Measurements from ENCODE around the gene FBXO42. TPM values are rescaled to one million over a fixed set of nuclear protein-coding genes. Genes with fewer than 3 reads are reported as not detected.

FBXO42 gene
- total and polyA plus RNA-seq, 12 donors, result 14.0 to 44.9 (median 19.7) TPM

- Histone ChIP-seq H3K4me1 (replicated peaks in 1 of 2) (peaks cover 13 to 52% of the 10 kb centered on the region in 2 donors), H3K4me3 (no peak overlapping the region), H3K27me3 (no peaks in the 10 kb centered on the region), H3K9me3 (replicated peaks in 1 of 3) (no peaks in the 10 kb centered on the region), H3K27ac (no peak overlapping the region), H3K36me3 (replicated peaks in 1 of 2) (no peaks in the 10 kb centered on the region)
- WGBS, 4 donors, result 36 to 54% (median 47%) methylated on average over 4 of the region's 4 CpGs
- intact Hi-C loops (cut with DNase I), result no loop called here
- TF ChIP-seq POLR2A (IDR thresholded peaks at IDR 0.05), result no peak
- TF ChIP-seq CTCF (IDR thresholded peaks at IDR 0.05), result no peak
- DNase-seq, result no peak
These were observed 31.0 kb downstream of the FBXO42 start for GRCh38 chr1:16321176-16321867.

- peak; percentile 24 to 72 (median 58) for DNase-seq
- H3K4me3 ChIP-seq, result no peak overlapping the region
- WGBS, 4 donors, result 19 to 57% (median 47%) methylated on average over 3 of the region's 3 CpGs
- peaks cover 0 to 12% of the 10 kb centered on the region in 2 donors for H3K36me3 ChIP-seq (replicated peaks in 1 of 2)
- no peak for TF ChIP-seq POLR2A (IDR thresholded peaks at IDR 0.05)
- no peak for TF ChIP-seq CTCF (IDR thresholded peaks at IDR 0.05)
- intact Hi-C loops (cut with DNase I), result no loop called here
- peak overlapping the region in 3 of 5 donors; percentile 8 to 53 (median 9) for H3K27ac ChIP-seq
- H3K9me3 ChIP-seq (replicated peaks in 1 of 3), result no peaks in the 10 kb centered on the region
- no peaks in the 10 kb centered on the region for H3K27me3 ChIP-seq
- H3K4me1 ChIP-seq (replicated peaks in 1 of 2), result peaks cover 9 to 40% of the 10 kb centered on the region in 2 donors
These were observed 33.7 kb downstream of the FBXO42 start for GRCh38 chr1:16318555-16318954.

DNA sequence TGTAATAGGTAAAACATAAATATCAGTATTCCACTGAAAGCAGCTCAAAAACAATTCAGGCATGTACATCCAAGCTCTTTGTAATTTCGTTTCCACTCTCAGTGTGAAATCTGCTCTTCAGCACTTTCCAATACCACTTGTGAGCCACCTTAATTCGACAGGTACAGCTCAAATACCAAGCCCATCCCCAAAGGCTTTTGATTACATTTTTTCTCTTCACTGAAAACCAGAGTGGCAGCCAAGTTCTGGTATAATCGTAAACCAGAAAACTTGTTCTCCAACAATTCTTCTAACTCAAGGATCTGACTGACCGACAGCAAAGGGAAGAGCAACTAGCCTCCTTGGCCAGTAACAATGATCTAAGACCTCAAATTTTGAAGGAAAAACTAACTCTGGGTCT, 36.8 kb downstream of the FBXO42 start:
- Histone ChIP-seq H3K27ac (no peak overlapping the region), H3K27me3 (no peaks in the 10 kb centered on the region), H3K4me1 (replicated peaks in 1 of 2) (peaks cover 6 to 26% of the 10 kb centered on the region in 2 donors), H3K9me3 (replicated peaks in 1 of 3) (no peaks in the 10 kb centered on the region), H3K36me3 (replicated peaks in 1 of 2) (peaks cover 0 to 31% of the 10 kb centered on the region in 2 donors), H3K4me3 (no peak overlapping the region)
- no peak for TF ChIP-seq CTCF (IDR thresholded peaks at IDR 0.05)
- no peak for TF ChIP-seq POLR2A (IDR thresholded peaks at IDR 0.05)
- 54 to 69% (median 67%) methylated on average over 4 of the region's 4 CpGs for WGBS, 4 donors
- intact Hi-C loops (cut with DNase I), result no loop called here
- no peak for DNase-seq

DNA sequence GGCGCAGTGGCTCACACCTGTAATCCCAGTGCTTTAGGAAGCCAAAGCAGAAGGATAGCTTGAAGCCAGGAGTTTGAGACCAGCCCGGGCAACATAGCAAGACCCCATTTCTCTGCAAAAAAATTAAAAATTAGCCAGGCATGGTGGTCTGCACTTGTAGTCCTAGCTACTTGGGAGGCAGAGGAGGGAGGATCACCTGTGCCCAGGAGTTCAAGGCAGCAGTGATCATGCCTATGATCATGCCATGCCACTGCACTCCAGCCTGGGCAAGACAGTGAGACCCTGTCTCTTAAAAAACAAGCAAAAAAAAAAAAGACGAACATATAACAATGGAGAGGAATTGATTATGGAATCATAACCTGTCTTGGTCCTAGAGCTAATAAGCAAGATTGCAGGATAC, 45.1 kb downstream of the FBXO42 start:
- no peak for DNase-seq
- H3K4me3 ChIP-seq, result no peak overlapping the region
- H3K36me3 ChIP-seq (replicated peaks in 1 of 2), result peaks cover 0 to 67% of the 10 kb centered on the region in 2 donors
- intact Hi-C loops (cut with DNase I), result no loop called here
- H3K9me3 ChIP-seq (replicated peaks in 1 of 3), result no peaks in the 10 kb centered on the region
- TF ChIP-seq POLR2A (IDR thresholded peaks at IDR 0.05) (no peak), CTCF (IDR thresholded peaks at IDR 0.05) (no peak)
- H3K27me3 ChIP-seq, result no peaks in the 10 kb centered on the region
- H3K27ac ChIP-seq, result no peak overlapping the region
- WGBS, 4 donors, result 94 to 98% (median 96%) methylated on average over 3 of the region's 3 CpGs
- peaks cover 0 to 3% of the 10 kb centered on the region in 2 donors for H3K4me1 ChIP-seq (replicated peaks in 1 of 2)
